IMR-90 (cell line): ENCODE data around the gene TUBGCP6.

ENCODE experiments used
- CHD1 ChIP-seq: IDR thresholded peaks from 2 replicates; pipeline ENCODE4 v1.6.1; 2012; ENCODE audit warnings: low read depth, low read length, improper control_type of control experiment
- CTCF ChIP-seq: conservative IDR thresholded peaks from 2 replicates; pipeline ENCODE4 v1.5.1; 2012; ENCODE audit warnings: mild to moderate bottlenecking, low read depth, low read length, improper control_type of control experiment
- MXI1 ChIP-seq: IDR thresholded peaks from 2 replicates; pipeline ENCODE4 v1.6.1; 2012; ENCODE audit warnings: low read depth, mild to moderate bottlenecking, low read length, moderate library complexity, borderline replicate concordance
- POLR2A ChIP-seq: IDR thresholded peaks from 2 replicates; pipeline ENCODE4 v1.6.1; 2012; ENCODE audit warnings: mild to moderate bottlenecking, low read depth, low read length
- RAD21 ChIP-seq: IDR thresholded peaks from 2 replicates; pipeline ENCODE4 v1.6.1; 2012; ENCODE audit warnings: low read length, improper control_type of control experiment
- SMC3 ChIP-seq: fragments of 150-350 bp; IDR thresholded peaks from 2 replicates; pipeline ENCODE4 v1.6.1; 2016; ENCODE audit warnings: low read depth, mild to moderate bottlenecking, antibody characterized with exemption, low read length, moderate library complexity

GRCh38 chr22:50224071-50224470, 20.8 kb downstream of the TUBGCP6 start:
- no peak for TF ChIP-seq CHD1
- no peak for TF ChIP-seq CTCF
- no peak for TF ChIP-seq RAD21
- TF ChIP-seq POLR2A = no peak
- no peak for TF ChIP-seq MXI1
- no peak for TF ChIP-seq SMC3
